ENCODE measurements around the gene L3MBTL4.

DNA sequence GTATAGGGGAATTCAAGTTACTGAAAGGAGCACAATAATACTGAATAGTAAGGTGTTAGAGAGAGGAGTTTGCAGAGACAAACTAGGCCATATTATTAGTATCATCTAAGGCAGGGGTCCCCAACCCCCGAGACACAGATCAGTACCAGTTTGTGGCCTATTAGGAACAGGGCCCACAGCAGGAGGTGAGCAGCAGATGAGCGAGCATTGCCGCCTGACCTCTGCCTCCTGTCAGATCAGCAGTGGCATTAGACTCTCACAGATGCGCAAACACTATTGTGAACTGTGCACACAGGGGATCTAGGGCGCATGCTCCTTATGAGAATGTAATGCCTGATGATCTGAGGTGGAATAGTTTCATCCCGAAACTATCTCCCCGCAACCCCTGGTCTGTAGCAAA, 477.6 kb downstream of the L3MBTL4 start:
- TF ChIP-seq POLR2AphosphoS5 (IDR thresholded peaks at IDR 0.05; ENCODE audit: low read depth, low read length), result no peak
- TF ChIP-seq POLR2A (IDR thresholded peaks at IDR 0.05; ENCODE audit: low read depth, low read length), result no peak

All from GM12892 (cell line).